GM23338 (cell line): ENCODE measurements around the gene MELTF. TPM values are rescaled to one million over a fixed set of nuclear protein-coding genes. Genes with fewer than 3 reads are reported as not detected.

Experiments
- ATAC-seq: fragments of 200-7000 bp; cut with Tn5 transposase; 3 replicates; pipeline ENCODE4 v1.9.1; 2020
- DNase-seq: peaks from one replicate; pipeline ENCODE4 v3.0.0-alpha.2; 2015; ENCODE audit warnings: low spot score
- H2AFZ ChIP-seq: fragments of 200-600 bp; sonication (generic); 2 replicates; pipeline ENCODE4 v1.8.0; 2016; ENCODE audit warnings: antibody characterized with exemption, mild to moderate bottlenecking, moderate library complexity
- H3F3A ChIP-seq: fragments of 200-600 bp; sonication (generic); replicated peaks from 2 replicates; pipeline ENCODE4 v1.8.0; 2017; ENCODE audit warnings: antibody characterized with exemption, mixed run types, low read depth
- H3K27ac ChIP-seq: fragments of 200-600 bp; sonication (generic); 2 replicates; pipeline ENCODE4 v1.6.1; 2016; ENCODE audit warnings: low read depth
- H3K27me3 ChIP-seq: fragments of 200-600 bp; sonication (generic); 2 replicates; pipeline ENCODE4 v1.8.0; 2016; ENCODE audit warnings: mild to moderate bottlenecking, mixed run types, moderate library complexity; ENCODE audit not compliant: insufficient read depth
- H3K36me3 ChIP-seq: fragments of 200-600 bp; sonication (generic); 2 replicates; pipeline ENCODE4 v1.8.0; 2016; ENCODE audit warnings: mild to moderate bottlenecking; ENCODE audit not compliant: insufficient read depth
- H3K4me1 ChIP-seq: fragments of 200-600 bp; sonication (generic); 2 replicates; pipeline ENCODE4 v1.8.0; 2016; ENCODE audit warnings: mild to moderate bottlenecking, moderate library complexity; ENCODE audit not compliant: insufficient read depth
- H3K4me2 ChIP-seq: fragments of 200-600 bp; sonication (generic); 2 replicates; pipeline ENCODE4 v1.7.1; 2017; ENCODE audit warnings: mixed run types
- H3K4me3 ChIP-seq: fragments of 200-600 bp; sonication (generic); 2 replicates; pipeline ENCODE4 v1.6.1; 2016; ENCODE audit warnings: mixed run types
- H3K79me2 ChIP-seq: fragments of 200-600 bp; sonication (generic); replicated peaks from 2 replicates; pipeline ENCODE4 v1.8.0; 2017; ENCODE audit warnings: mild to moderate bottlenecking; ENCODE audit not compliant: insufficient read depth
- H3K9me2 ChIP-seq: fragments of 200-600 bp; sonication (generic); 2 replicates; pipeline ENCODE4 v1.8.0; 2017; ENCODE audit not compliant: insufficient read depth
- H4K20me1 ChIP-seq: fragments of 200-600 bp; sonication (generic); replicated peaks from 2 replicates; pipeline ENCODE4 v1.8.0; 2017; ENCODE audit warnings: mild to moderate bottlenecking; ENCODE audit not compliant: insufficient read depth
- H3K27ac Mint-ChIP-seq: 2 replicates; pipeline ENCODE4 v1.8.0; 2020; ENCODE audit warnings: inconsistent platforms, mild to moderate bottlenecking, moderate library complexity, mixed read lengths
- H3K27me3 Mint-ChIP-seq: 3 replicates; pipeline ENCODE4 v1.8.0; 2022; ENCODE audit warnings: low read depth, mild to moderate bottlenecking, moderate library complexity, mixed read lengths, inconsistent platforms; ENCODE audit not compliant: insufficient read depth, poor library complexity
- H3K36me3 Mint-ChIP-seq: 3 replicates; pipeline ENCODE4 v1.8.0; 2021; ENCODE audit warnings: low read depth, mild to moderate bottlenecking, inconsistent platforms, moderate library complexity, mixed read lengths
- H3K4me1 Mint-ChIP-seq: 3 replicates; pipeline ENCODE4 v1.8.0; 2020; ENCODE audit warnings: mild to moderate bottlenecking, inconsistent platforms, mixed read lengths
- H3K4me3 Mint-ChIP-seq: 3 replicates; pipeline ENCODE4 v1.8.0; 2021; ENCODE audit warnings: moderate library complexity, mild to moderate bottlenecking, inconsistent platforms, mixed read lengths
- H3K9me3 Mint-ChIP-seq: 3 replicates; pipeline ENCODE4 v1.8.0; 2020; ENCODE audit warnings: moderate library complexity, mild to moderate bottlenecking, inconsistent platforms, mixed read lengths
- CREB1 ChIP-seq: fragments of 250-450 bp; sonication (Bioruptor Pico); IDR thresholded peaks from 2 replicates; pipeline ENCODE4 v1.5.0; 2020; ENCODE audit warnings: low read depth, mild to moderate bottlenecking, moderate library complexity
- CTCF ChIP-seq, 2 experiments: fragments of 200-600 bp in 1 of 2; sonication (generic) in 1 of 2; conservative IDR thresholded peaks; 2 replicates each; pipeline versions ENCODE4 v1.5.1 to v1.6.1; 2016 to 2017; ENCODE audit warnings: antibody characterized with exemption in 2 of 2, low read depth in 2 of 2, mild to moderate bottlenecking in 2 of 2, moderate library complexity in 1 of 2
- ETS1 ChIP-seq: IDR thresholded peaks from 2 replicates; pipeline ENCODE4 v1.6.1; 2016; ENCODE audit warnings: antibody characterized with exemption
- EZH2 ChIP-seq: fragments of 200-600 bp; sonication (generic); IDR thresholded peaks from one replicate; pipeline ENCODE4 v1.8.0; 2017; ENCODE audit warnings: antibody characterized with exemption, mild to moderate bottlenecking, low read depth; ENCODE audit not compliant: unreplicated experiment
- EZH2phosphoT487 ChIP-seq: fragments of 200-600 bp; sonication (generic); IDR thresholded peaks from one replicate; pipeline ENCODE4 v1.8.1; 2018; ENCODE audit warnings: antibody characterized with exemption; ENCODE audit not compliant: unreplicated experiment
- JUNB ChIP-seq: IDR thresholded peaks from one replicate; pipeline ENCODE4 v1.6.1; 2016; ENCODE audit warnings: antibody characterized with exemption; ENCODE audit not compliant: unreplicated experiment
- NANOG ChIP-seq: IDR thresholded peaks from 2 replicates; pipeline ENCODE4 v1.6.1; 2016; ENCODE audit warnings: antibody characterized with exemption, borderline replicate concordance
- POLR2AphosphoS5 ChIP-seq: IDR thresholded peaks from 2 replicates; pipeline ENCODE4 v1.6.1; 2016; ENCODE audit warnings: antibody characterized with exemption, low read depth
- REST ChIP-seq: IDR thresholded peaks from one replicate; pipeline ENCODE4 v1.6.1; 2018; ENCODE audit warnings: antibody characterized with exemption; ENCODE audit not compliant: unreplicated experiment
- STAT1 ChIP-seq: IDR thresholded peaks from one replicate; pipeline ENCODE4 v1.6.1; 2016; ENCODE audit warnings: antibody characterized with exemption; ENCODE audit not compliant: unreplicated experiment
- ZNF114 ChIP-seq: fragments of 250-450 bp; sonication (Bioruptor Pico); IDR thresholded peaks from 2 replicates; pipeline ENCODE4 v1.5.0; 2020; ENCODE audit warnings: mild to moderate bottlenecking, moderate library complexity
- ZNF331 ChIP-seq: fragments of 250-450 bp; sonication (Bioruptor Pico); IDR thresholded peaks from 2 replicates; pipeline ENCODE4 v1.5.0; 2020; ENCODE audit warnings: low read depth, mild to moderate bottlenecking, moderate library complexity
- polyA plus RNA-seq: library from polyadenylated mRNA; unstranded; fragments of >200 nt; fragmentation: Nextera tagmentation; extraction: Ambion mirVana; gene quantifications from 2 replicates; pipeline ENCODE4 v1.2.1, GENCODE V29; 2016
- total RNA-seq: library from RNA; depleted of rRNA; stranded (reverse); fragments of >200 nt; shearing (Covaris generic); gene quantifications from 2 replicates; pipeline ENCODE4 v1.2.3, GENCODE V29; 2014
- TF ChIP-seq, protein P1 (sequence below): fragments of 250-450 bp; sonication (Bioruptor Pico); IDR thresholded peaks from 2 replicates; pipeline ENCODE4 v1.5.0; 2020; ENCODE audit warnings: mild to moderate bottlenecking, moderate library complexity

The MELTF gene
- total and polyA plus RNA-seq, 2 experiments from 2014 or later = 1.4 to 5.2 TPM

DNA sequence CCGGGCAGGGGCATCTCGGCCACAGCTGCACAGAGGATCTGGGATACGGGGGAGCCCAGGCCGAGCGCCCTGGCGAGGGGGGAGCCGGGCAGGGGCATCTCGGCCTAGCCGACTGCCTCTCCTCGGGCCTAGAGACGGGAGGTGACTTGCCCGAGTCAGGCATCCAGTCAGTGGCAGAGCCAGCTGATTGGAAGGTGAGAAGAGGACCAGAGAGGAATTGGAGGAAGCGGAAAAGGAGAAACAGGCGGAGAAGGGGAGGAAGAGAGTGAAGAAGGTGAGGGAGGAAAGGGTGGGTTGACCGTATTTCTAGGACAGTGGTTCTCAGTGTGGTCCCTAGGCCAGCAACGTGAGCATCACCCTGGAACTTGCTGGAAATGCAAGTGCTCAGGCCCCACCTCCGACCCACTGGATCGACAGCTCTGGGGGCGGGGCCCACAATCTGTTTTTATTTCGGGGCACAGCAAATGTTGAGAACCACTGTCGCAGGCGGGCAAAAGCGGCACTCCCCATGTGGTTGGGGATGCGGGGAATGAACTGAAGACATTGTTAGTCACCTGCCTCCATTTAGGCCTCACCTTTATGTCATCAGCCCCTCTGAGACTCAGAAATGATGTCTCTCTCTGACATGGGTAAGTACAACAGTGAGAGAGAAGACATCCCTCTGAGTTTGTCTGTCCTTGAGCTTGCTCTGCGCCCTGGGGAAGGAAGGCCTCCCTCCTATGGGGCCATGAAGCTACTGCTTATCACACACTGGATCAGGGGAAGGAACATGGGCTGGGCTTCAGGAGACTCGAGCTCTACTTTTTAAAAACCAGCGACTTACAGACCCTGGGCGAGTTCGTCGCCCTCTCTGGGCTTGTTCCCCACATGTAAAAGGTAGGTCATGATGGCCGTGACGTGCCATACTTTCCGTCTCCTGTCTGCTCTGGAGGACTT is 1.0 kb upstream of the MELTF start:
- H3F3A ChIP-seq = no peaks in the 10 kb centered on the region
- peak overlapping the region; percentile 70; the same call in 1 of the 2 replicates for H3K4me3 ChIP-seq
- no peaks in the 10 kb centered on the region for H3K4me1 ChIP-seq
- no peak for TF ChIP-seq ETS1
- no peak for TF ChIP-seq CTCF (conservative IDR thresholded peaks at IDR 0.05; ENCODE audit: low read depth in 2 of 2)
- TF ChIP-seq POLR2AphosphoS5 = no peak
- TF ChIP-seq EZH2 = no peak
- TF ChIP-seq CREB1 = no peak
- TF ChIP-seq, protein P1, sequence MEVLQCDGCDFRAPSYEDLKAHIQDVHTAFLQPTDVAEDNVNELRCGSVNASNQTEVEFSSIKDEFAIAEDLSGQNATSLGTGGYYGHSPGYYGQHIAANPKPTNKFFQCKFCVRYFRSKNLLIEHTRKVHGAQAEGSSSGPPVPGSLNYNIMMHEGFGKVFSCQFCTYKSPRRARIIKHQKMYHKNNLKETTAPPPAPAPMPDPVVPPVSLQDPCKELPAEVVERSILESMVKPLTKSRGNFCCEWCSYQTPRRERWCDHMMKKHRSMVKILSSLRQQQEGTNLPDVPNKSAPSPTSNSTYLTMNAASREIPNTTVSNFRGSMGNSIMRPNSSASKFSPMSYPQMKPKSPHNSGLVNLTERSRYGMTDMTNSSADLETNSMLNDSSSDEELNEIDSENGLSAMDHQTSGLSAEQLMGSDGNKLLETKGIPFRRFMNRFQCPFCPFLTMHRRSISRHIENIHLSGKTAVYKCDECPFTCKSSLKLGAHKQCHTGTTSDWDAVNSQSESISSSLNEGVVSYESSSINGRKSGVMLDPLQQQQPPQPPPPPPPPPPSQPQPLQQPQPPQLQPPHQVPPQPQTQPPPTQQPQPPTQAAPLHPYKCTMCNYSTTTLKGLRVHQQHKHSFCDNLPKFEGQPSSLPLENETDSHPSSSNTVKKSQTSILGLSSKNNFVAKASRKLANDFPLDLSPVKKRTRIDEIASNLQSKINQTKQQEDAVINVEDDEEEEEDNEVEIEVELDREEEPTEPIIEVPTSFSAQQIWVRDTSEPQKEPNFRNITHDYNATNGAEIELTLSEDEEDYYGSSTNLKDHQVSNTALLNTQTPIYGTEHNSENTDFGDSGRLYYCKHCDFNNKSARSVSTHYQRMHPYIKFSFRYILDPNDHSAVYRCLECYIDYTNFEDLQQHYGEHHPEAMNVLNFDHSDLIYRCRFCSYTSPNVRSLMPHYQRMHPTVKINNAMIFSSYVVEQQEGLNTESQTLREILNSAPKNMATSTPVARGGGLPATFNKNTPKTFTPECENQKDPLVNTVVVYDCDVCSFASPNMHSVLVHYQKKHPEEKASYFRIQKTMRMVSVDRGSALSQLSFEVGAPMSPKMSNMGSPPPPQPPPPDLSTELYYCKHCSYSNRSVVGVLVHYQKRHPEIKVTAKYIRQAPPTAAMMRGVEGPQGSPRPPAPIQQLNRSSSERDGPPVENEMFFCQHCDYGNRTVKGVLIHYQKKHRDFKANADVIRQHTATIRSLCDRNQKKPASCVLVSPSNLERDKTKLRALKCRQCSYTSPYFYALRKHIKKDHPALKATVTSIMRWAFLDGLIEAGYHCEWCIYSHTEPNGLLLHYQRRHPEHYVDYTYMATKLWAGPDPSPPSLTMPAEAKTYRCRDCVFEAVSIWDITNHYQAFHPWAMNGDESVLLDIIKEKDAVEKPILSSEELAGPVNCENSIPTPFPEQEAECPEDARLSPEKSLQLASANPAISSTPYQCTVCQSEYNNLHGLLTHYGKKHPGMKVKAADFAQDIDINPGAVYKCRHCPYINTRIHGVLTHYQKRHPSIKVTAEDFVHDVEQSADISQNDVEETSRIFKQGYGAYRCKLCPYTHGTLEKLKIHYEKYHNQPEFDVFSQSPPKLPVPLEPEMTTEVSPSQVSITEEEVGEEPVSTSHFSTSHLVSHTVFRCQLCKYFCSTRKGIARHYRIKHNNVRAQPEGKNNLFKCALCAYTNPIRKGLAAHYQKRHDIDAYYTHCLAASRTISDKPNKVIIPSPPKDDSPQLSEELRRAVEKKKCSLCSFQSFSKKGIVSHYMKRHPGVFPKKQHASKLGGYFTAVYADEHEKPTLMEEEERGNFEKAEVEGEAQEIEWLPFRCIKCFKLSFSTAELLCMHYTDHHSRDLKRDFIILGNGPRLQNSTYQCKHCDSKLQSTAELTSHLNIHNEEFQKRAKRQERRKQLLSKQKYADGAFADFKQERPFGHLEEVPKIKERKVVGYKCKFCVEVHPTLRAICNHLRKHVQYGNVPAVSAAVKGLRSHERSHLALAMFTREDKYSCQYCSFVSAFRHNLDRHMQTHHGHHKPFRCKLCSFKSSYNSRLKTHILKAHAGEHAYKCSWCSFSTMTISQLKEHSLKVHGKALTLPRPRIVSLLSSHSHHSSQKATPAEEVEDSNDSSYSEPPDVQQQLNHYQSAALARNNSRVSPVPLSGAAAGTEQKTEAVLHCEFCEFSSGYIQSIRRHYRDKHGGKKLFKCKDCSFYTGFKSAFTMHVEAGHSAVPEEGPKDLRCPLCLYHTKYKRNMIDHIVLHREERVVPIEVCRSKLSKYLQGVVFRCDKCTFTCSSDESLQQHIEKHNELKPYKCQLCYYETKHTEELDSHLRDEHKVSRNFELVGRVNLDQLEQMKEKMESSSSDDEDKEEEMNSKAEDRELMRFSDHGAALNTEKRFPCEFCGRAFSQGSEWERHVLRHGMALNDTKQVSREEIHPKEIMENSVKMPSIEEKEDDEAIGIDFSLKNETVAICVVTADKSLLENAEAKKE (CRISPR knock-in tag) = no peak
- no peak for TF ChIP-seq REST
- TF ChIP-seq STAT1 = no peak
- TF ChIP-seq ZNF331 (CRISPR knock-in tag) = no peak
- no peak for TF ChIP-seq EZH2phosphoT487
- TF ChIP-seq NANOG = no peak
- TF ChIP-seq JUNB = no peak
- TF ChIP-seq ZNF114 (CRISPR knock-in tag) = no peak
- H3K36me3 ChIP-seq = no peaks in the 10 kb centered on the region
- H3K9me2 ChIP-seq = no peaks in the 10 kb centered on the region
- Mint-ChIP-seq H3K27ac (no peak overlapping the region; the same call in 1 of the 2 replicates), H3K9me3 (no peaks in the 10 kb centered on the region; the same call in 2 of the 3 replicates), H3K4me1 (peaks cover under 1% of the 10 kb centered on the region; the same call in 2 of the 3 replicates), H3K36me3 (no peaks in the 10 kb centered on the region), H3K4me3 (peak overlapping the region; percentile 18; the same call in 1 of the 3 replicates), H3K27me3 (peaks cover 30% of the 10 kb centered on the region)
- H3K27me3 ChIP-seq = peaks cover 24% of the 10 kb centered on the region
- DNase-seq (peak; percentile 59), ATAC-seq (peak; percentile 3; the same call in 2 of the 3 replicates)
- peak overlapping the region; percentile 94 for H2AFZ ChIP-seq
- H3K79me2 ChIP-seq = no peaks in the 10 kb centered on the region
- H3K27ac ChIP-seq = no peak overlapping the region
- H4K20me1 ChIP-seq = no peaks in the 10 kb centered on the region
- peak overlapping the region; percentile 70; the same call in 1 of the 2 replicates for H3K4me2 ChIP-seq
